ENCODE measurements around the gene AHNAK2.

DNA sequence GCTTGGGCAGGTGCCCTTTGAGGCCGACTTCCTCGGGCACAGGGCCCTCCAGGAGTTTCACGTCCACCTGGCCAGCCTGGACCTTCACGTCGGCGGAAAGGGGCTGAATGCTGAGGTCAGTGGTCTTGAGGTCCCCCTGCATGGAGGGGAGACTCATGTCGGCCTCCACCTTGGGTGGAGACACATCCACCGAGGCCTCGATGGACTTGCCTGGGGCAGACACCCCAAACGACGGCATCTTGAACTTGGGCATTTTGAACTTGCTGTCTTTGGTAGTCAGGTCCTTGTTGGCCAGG is 29.5 kb downstream of the AHNAK2 start:
- TF ChIP-seq, protein P1, sequence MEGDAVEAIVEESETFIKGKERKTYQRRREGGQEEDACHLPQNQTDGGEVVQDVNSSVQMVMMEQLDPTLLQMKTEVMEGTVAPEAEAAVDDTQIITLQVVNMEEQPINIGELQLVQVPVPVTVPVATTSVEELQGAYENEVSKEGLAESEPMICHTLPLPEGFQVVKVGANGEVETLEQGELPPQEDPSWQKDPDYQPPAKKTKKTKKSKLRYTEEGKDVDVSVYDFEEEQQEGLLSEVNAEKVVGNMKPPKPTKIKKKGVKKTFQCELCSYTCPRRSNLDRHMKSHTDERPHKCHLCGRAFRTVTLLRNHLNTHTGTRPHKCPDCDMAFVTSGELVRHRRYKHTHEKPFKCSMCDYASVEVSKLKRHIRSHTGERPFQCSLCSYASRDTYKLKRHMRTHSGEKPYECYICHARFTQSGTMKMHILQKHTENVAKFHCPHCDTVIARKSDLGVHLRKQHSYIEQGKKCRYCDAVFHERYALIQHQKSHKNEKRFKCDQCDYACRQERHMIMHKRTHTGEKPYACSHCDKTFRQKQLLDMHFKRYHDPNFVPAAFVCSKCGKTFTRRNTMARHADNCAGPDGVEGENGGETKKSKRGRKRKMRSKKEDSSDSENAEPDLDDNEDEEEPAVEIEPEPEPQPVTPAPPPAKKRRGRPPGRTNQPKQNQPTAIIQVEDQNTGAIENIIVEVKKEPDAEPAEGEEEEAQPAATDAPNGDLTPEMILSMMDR (IDR thresholded peaks at IDR 0.05): no peak
- TF ChIP-seq POLR2A (IDR thresholded peaks at IDR 0.05): no peak
